Neural cell (in vitro differentiated cells): ENCODE measurements around the gene RABEP2.
"Not testable (repeated sequence)": the region's sequence is repeated elsewhere in the genome, so short reads cannot be mapped to it uniquely, and the experiment has no call there.

Experiments
- CTCF ChIP-seq: fragments of 450-650 bp; IDR thresholded peaks from 2 replicates; pipeline ENCODE4 v1.5.1; 2014; ENCODE audit warnings: antibody characterized with exemption, mild to moderate bottlenecking, moderate library complexity; ENCODE audit not compliant: poor library complexity, severe bottlenecking
- EP300 ChIP-seq: fragments of 450-650 bp; conservative IDR thresholded peaks from 2 replicates; pipeline ENCODE4 v1.6.1; 2014; ENCODE audit warnings: antibody characterized with exemption, mild to moderate bottlenecking, moderate library complexity; ENCODE audit not compliant: poor library complexity, severe bottlenecking
- EZH2 ChIP-seq: fragments of 200-600, 300-800 bp; shearing (Covaris generic), sonication (generic); IDR thresholded peaks from 2 replicates; pipeline ENCODE4 v1.6.1; 2014; ENCODE audit warnings: antibody characterized with exemption, low read length, borderline replicate concordance, mild to moderate bottlenecking; ENCODE audit not compliant: insufficient read depth, poor library complexity, severe bottlenecking
- MXI1 ChIP-seq: fragments of 450-650 bp; conservative IDR thresholded peaks from 2 replicates; pipeline ENCODE4 v1.6.1; 2014; ENCODE audit warnings: antibody characterized with exemption, mild to moderate bottlenecking; ENCODE audit not compliant: poor library complexity, severe bottlenecking
- POLR2AphosphoS5 ChIP-seq: IDR thresholded peaks from 2 replicates; pipeline ENCODE4 v1.6.1; 2012
- RAD21 ChIP-seq: fragments of 450-650 bp; conservative IDR thresholded peaks from 2 replicates; pipeline ENCODE4 v1.6.1; 2014; ENCODE audit warnings: antibody characterized with exemption, mild to moderate bottlenecking, moderate library complexity
- REST ChIP-seq: IDR thresholded peaks from 2 replicates; pipeline ENCODE4 v1.6.1; 2012; ENCODE audit warnings: borderline replicate concordance

GRCh38 chr16:28926284-28926683 lies 1.2 kb upstream of the RABEP2 start:
- not testable (repeated sequence) for TF ChIP-seq EP300, CTCF, RAD21, POLR2AphosphoS5, REST, EZH2, MXI1
